HFF-Myc (cell line): ENCODE measurements around the gene ENAH.
"Not testable (repeated sequence)": the region's sequence is repeated elsewhere in the genome, so short reads cannot be mapped to it uniquely, and the experiment has no call there.

Experiments used
- DNase-seq: peaks from one replicate; pipeline ENCODE4 v3.0.0-alpha.2; 2011; ENCODE audit warnings: low read depth; ENCODE audit errors: extremely low read depth
- H3K4me3 ChIP-seq: replicated peaks from 2 replicates; pipeline ENCODE4 v1.5.1; 2011; ENCODE audit warnings: low read depth, mild to moderate bottlenecking, control low read depth, low read length
- TF ChIP-seq, protein P1 (sequence below): IDR thresholded peaks from 2 replicates; pipeline ENCODE4 v1.5.1; 2012; ENCODE audit warnings: mild to moderate bottlenecking, low read depth, low read length, control low read depth; ENCODE audit errors: missing control alignments

Gene ENAH

DNA sequence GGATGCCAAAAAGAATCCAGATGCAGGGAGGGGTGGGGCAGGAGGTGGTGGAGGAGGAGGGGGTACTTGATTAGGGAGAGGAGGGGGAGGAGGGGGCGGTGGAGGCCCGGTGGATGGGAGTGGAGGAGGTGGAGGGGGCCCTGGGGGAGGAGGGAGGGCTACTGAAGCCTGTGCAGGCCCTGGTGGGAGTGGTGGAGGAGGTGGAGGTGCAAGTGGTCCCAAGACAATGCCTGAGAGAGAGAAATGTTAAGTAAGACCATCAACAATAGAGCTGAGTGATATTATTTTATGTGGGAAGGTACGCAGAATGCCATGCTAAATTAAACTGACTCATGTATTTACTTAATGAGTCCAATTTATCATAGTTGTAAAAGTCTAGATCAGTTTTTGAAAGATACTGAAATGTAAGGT lies 138.2 kb downstream of the ENAH start:
- no peak overlapping the region for H3K4me3 ChIP-seq
- DNase-seq: no peak
- TF ChIP-seq, protein P1, sequence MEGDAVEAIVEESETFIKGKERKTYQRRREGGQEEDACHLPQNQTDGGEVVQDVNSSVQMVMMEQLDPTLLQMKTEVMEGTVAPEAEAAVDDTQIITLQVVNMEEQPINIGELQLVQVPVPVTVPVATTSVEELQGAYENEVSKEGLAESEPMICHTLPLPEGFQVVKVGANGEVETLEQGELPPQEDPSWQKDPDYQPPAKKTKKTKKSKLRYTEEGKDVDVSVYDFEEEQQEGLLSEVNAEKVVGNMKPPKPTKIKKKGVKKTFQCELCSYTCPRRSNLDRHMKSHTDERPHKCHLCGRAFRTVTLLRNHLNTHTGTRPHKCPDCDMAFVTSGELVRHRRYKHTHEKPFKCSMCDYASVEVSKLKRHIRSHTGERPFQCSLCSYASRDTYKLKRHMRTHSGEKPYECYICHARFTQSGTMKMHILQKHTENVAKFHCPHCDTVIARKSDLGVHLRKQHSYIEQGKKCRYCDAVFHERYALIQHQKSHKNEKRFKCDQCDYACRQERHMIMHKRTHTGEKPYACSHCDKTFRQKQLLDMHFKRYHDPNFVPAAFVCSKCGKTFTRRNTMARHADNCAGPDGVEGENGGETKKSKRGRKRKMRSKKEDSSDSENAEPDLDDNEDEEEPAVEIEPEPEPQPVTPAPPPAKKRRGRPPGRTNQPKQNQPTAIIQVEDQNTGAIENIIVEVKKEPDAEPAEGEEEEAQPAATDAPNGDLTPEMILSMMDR: no peak

DNA sequence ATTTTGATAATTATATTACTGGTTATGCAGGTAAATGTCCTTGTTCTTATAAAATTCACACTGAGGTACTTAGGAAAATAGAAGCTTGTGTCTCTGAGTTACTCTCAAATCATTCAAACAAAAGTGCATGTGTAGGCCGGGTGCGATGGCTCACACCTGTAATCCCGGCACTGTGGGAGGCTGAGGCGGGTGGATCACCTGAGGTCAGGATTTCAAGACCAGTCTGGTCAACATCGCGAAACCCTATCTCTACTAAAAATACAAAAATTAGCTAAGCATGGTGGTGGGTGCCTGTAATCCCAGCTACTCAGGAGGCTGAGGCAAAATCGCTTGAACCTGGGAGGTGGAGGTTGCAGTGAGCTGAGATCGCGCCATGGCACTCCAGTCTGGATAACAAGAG lies 139.3 kb downstream of the ENAH start:
- not testable (repeated sequence) for DNase-seq, H3K4me3 ChIP-seq

DNA sequence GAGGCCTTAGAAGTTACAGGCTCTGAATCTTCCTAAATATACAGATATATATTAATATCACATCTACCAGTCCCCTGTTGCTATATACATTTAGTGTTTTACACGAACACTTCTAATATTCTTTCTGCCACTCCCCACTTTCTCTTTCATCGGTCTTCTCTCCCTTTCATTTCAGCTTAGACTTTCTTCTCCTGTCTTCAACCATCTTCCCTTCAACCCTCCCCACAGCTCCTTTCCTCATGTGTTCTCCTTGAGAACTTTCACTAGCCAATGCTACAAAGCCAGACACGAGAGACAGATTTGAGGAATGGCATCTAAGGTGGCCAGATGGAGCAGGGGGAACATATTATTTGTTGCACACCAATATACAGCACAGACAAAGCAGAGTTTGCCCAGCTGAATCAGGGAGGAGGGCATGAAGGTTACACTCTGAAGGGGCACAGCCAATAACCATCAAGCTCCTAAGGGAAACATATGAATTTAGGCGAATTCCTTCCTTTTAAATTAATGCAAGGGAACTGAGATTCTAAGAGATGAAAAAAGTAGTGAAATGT lies 141.0 kb downstream of the ENAH start:
- no peak overlapping the region for H3K4me3 ChIP-seq
- no peak for DNase-seq
- TF ChIP-seq, protein P1: no peak

DNA sequence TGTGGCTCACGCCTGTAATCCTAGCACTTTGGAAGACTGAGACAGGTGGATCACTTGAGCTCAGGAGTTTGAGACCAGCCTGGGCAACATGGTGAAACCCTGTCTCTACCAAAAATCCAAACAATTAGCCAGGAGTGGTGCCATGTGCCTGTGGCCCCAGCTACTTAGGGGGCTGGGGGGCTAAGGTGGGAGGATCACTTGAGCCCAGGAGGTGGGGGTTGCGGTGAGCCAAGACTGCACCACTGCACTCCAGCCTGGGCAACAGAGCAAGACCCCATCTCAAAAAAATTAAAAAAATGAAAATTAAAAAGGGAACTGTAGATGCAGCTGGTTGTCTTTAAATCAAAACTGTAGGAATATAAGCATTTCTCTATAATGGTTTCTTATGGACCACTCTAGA lies 142.2 kb downstream of the ENAH start:
- not testable (repeated sequence) for H3K4me3 ChIP-seq, DNase-seq

DNA sequence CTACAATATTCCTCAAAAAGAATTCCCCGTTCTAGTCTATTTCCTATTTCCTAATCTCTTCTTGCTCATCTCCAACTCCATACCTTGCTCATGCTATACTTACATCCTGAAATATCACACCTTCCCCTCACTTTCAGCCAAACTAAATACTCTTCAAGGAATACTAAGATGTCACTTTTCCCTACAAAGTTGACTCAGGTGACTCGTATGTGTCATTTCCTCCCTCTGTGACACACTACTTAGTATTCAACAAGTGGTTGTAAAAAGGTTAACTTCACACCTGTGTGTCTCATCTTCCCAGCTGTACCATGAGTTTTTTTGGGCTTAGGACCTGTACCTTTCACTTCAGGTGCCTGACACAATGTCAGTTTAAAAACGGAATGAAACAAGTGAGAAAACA lies 143.2 kb downstream of the ENAH start:
- TF ChIP-seq, protein P1: no peak
- no peak overlapping the region for H3K4me3 ChIP-seq
- no peak for DNase-seq

DNA sequence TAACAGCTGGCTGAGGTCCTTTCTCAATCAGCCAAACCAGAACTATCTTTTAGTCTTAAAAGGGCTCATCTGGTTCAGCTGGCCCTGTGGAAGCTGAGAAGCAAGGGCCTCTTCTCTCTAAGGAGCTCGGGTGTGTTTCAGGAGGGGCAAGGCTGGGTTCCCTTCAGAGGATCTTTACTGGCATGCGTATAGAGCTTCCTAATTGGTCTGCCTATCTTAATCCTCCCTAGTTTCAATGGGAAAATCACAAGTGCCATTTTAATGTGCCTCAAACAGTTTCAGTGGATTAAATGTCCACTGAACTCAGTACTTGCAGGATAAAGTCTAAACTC lies 143.6 kb downstream of the ENAH start:
- TF ChIP-seq, protein P1: no peak

DNA sequence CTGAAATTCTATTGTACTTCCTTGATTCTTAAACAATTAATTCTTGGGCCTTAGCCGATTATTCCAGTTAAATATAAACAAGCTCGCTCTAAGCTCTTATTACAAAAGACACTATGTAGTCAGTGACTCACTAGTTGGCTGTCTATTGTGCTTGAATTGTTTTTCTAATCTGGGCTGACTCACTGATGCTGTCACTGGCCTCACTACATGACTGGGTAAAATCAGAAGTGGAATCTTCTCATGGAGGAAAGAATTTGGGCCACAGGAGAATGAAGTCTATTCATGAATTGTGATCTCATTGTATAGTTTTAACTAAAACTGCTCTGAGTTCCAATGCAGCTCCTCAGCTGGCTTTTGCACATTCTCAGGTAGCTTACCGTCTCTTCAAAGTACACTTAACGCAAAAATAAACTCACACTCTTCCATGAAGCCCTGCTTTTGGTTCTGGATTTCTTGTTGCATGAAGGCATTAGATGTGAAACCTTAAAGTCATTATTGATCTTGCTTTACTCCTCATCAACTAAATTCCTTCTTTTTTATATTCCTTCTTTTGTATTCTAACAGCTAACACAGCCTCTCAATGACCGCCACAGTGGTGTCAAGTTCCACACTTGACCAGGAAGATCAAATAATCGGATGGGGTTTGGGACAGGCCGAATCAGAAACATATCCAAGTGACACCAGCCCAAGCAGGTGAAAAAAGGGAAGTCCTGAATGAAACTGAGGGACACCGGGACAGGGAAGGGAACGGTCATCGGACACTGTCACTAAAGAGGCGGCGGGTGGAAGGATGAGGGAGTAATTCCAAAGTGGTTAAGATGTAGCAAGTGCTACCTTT lies 144.2 kb downstream of the ENAH start:
- TF ChIP-seq, protein P1: no peak
- H3K4me3 ChIP-seq: no peak overlapping the region
- DNase-seq: peak; percentile 87

More for the DNA sequence above, 143.6 kb downstream of the ENAH start:
- no peak for DNase-seq
- no peak overlapping the region for H3K4me3 ChIP-seq

DNA sequence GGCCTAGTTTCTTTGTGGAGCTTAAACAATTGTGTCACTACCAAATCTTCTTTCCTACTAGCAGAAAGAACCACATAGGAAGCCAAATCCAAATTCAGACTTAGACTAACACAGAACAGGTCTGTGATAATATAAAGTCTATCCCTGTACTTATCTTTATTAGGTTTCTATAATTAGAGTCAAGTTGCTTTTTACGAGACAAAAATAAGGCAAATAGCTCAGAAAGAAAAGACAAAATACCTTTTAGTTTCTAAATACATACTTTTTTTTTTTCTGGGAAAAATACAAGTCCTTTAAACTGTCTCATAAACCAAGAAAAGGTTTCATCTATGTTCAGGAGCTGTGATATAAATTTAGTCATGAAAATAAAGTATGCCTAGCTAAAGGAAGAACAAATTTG lies 146.2 kb downstream of the ENAH start:
- no peak for DNase-seq
- H3K4me3 ChIP-seq: no peak overlapping the region
- TF ChIP-seq, protein P1: no peak
